Dermis lymphatic vessel endothelial cell (primary cell): ENCODE measurements around the gene CFAP210. TPM values are rescaled to one million over a fixed set of nuclear protein-coding genes. Genes with fewer than 3 reads are reported as not detected.

Experiments used
- total RNA-seq: library from RNA; depleted of rRNA; stranded (reverse); fragments of >200 nt; gene quantifications from 2 replicates; pipeline ENCODE4 v1.2.1, GENCODE V29; 2014

Gene CFAP210
- not detected in 2 replicates for total RNA-seq

DNA sequence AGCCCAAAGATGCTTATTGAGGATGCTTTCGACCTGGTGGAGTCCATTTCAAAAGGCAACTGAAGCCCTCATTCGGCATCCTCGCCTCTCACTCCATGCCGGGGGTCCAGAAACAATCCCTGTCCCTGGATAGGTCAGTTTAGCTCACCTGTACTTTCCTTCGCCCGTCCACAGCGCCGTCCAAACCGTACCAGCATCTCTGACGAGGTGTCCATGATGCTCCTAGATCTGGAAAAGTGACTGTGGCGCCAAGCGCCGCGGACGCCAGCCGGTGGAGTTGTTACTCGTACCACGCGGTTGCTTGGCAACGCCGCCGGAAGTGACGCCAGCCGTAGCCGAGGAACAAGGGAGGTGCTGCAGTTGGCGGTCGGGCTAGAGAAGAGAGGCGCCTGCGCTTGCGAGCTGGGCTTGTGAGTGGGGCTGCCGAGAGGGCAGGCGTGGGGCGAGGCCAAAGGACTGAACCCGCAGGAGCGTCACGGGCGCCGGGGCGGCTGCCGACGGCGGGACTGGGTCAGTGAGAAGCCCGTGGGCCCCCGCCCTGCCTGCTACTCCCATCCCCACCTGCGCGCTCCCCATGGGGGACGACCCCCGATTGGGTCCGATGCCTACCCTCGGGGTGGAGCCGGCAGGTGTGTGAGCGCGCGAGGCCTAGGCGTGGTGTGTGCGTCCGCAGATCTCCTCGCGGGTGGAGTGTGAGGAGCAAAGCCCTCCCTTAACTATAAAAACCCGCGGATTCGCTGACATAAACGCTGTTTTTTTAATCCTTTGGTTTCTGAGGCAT is at the start of gene CFAP210, which contains the start of gene PHOSPHO2:
Gene CFAP210, minus strand, starts transcription at position 293 of the 781 bp plus-strand sequence. Its CDS starts 78 bp downstream, at position 215.
Gene PHOSPHO2, plus strand, starts transcription at position 357 of the 781 bp plus-strand sequence. CDS start 6,503 bp downstream, outside the sequence.

Other genes with a start within 250 kb of the CFAP210 start
- 1.5 and 2.6 TPM in 2 replicates for gene BBS5, start 214.9 kb downstream of the CFAP210 start, total RNA-seq
- under 0.01 and 0.17 TPM in 2 replicates for gene KLHL41, start 184.7 kb downstream of the CFAP210 start, total RNA-seq
- 11.1 and 17.4 TPM in 2 replicates for gene FASTKD1, start 120.5 kb downstream of the CFAP210 start, total RNA-seq
- 18.4 and 26.9 TPM in 2 replicates for gene PPIG, start 110.1 kb downstream of the CFAP210 start, total RNA-seq
- gene PHOSPHO2, start 64 bp upstream of the CFAP210 start, total RNA-seq = 2.7 and 3.3 TPM in 2 replicates
- 21.6 and 38.8 TPM in 2 replicates for gene KLHL23, start 39.4 kb upstream of the CFAP210 start, total RNA-seq
- gene SSB, start 104.5 kb upstream of the CFAP210 start, total RNA-seq = 71.4 and 105 TPM in 2 replicates
- 27.2 and 31.2 TPM in 2 replicates for gene METTL5, start 130.5 kb upstream of the CFAP210 start, total RNA-seq
- gene UBR3, start 133.0 kb upstream of the CFAP210 start, total RNA-seq = 45.6 and 64.2 TPM in 2 replicates